HG03521 (cell line): ENCODE results near the gene OSBPL5.
"Not testable (repeated sequence)": the region's sequence is repeated elsewhere in the genome, so short reads cannot be mapped to it uniquely, and the experiment has no call there.

Experiments
- ATAC-seq: cut with Tn5 transposase; IDR thresholded peaks from one replicate; pipeline ENCODE4 v1.9.1; 2021; ENCODE audit warnings: mild to moderate bottlenecking, moderate library complexity; ENCODE audit not compliant: unreplicated experiment

Gene OSBPL5

DNA sequence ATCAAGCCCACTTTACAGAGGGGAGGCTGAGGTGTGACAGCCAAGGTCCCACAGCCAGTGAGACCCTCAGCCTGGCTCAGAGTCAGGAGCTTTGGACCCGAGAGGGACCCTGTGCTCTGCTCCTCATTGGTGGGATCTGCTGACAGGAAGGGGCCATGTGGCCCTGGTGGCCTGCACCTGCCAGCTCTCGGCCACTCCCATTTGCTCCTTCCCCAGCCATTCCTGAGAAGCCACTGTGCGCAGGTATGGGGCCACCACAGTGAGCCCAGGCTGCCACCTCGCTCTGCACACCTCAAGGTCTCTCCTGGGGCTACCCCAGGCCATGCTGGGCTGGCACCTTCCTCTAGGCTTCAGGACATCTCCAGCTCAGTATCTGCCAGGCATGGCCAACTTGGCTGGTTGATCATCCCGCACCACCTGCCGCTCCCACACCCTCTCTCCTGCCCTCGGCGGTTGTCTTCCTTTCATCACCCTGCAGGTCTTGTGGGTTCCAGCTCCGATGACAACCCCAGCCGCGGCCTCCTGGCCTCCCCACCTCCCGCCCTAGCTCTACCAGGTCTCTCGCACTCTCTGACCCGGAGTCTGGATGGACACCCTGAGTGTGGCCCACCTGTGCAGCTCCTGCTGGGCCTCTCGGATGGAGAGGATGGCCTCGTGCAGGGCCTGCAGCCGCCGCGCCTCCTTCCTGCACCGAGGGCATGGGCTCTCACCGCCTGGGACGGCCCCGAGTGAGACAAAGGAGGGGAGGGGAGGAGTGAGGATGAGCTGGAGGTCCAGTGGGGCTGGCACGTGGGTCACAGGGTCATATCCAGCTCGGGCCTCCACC, 75.7 kb downstream of the OSBPL5 start:
- no peak for ATAC-seq

DNA sequence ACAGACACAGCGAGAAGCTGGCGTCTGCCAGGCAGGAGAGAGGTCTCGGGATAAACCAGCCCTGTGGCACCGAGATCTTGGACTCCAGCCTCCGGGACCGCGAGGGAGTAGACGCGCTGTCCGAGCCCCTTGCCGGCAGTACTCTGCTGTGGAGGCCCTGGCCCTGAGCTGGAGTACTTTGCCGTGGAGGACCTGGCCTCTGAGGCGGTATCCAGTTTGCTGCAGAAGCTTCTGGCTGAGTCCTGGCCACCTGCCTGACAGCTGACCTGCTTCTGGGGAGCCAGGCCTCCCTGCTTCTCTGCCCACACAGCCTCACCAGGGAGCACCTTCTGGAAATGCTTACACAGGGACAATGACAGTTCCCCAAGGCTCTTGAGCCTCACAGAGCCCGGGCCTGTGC, 76.3 kb downstream of the OSBPL5 start:
- no peak for ATAC-seq

DNA sequence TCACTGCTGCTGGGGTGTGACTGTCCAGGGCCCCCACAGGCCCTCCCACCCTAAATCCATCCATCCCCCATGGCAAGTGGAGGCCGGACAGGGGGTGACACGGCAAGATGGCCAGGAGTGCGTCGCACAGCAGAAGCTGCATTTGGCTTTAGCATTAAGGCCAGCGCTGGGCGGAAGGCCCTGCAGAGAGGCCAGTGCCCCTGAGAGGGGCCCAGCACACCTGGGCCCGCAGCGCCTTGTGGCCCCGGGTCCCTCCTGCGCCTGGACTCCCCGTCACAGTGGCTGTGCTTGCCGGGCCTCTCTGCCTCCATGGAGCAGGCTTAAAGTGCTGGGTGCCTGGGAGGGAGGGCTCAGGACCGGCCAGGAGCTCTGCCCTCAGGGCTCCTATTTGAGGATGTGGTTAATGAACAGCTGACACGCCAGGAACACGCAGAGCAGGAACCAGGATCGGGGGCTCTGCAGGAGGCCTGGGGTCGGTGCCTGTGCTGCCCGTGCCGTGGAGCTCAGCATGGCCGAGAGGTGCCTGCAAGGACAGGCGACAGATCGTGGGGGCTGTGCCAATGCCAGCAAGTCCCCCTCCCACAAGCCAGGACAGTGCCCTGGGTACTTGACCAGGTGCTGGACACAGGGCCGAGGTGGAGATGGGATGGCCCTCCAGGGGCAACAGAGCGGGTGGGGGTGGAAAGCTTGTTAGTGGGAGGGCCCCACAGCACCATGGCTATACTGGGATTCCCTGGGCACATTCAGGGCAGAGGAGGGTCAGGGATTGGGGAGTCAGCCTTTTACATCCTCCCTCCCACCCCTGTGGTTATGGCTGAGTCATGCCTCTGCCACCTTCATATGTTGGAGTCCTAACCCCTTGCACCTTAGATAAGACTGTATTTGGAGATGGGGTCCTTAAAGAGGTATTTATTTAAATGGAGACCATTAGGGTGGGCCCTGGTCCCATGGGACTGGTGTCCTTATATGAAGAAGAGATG, 77.0 kb downstream of the OSBPL5 start:
- ATAC-seq = no peak

DNA sequence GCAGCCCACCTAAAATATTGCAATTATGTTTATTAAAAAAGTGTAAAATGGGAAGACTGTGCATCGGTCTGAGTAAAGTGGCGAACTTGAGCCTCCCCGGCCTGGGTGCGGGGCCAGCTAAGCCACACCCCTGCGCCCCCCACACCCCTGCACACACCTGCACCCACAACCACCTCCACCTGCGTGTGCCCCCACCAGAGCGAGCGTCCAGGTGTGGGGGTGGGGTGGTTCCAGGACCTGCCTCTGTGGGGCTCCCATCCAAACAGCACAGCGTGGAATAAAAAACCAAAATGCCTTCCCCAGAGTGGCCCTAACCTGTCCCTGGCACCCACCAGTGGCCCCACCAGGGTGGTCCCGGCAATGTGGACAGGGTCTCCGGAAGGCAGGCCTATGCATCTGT, 77.7 kb downstream of the OSBPL5 start:
- no peak for ATAC-seq

- no peak for ATAC-seq
Observed at GRCh38 chr11:3086671-3087150, 78.4 kb downstream of the OSBPL5 start.

DNA sequence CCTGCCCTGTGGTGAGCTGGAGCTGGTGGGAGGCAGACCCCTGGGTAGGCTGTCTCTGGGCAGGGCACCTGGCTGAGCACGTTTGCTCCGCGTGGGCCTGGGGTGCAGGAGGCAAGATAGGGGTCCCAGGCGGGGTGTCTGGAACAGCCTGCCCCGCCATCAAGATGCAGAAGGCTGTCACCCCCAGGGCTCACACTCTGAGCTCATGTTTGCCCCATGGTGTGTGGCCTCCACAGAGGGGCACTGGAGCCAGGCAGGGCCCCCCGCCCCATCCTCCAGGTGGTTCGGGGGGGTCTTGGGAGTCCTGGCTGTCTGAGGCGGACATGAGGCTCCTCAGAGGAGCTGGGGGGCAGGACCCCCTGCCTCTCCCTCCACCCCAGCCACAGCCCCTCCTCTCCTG, 79.0 kb downstream of the OSBPL5 start:
- ATAC-seq = no peak

GRCh38 chr11:3085052-3085451, 80.1 kb downstream of the OSBPL5 start:
- no peak for ATAC-seq

GRCh38 chr11:3083321-3083720, 81.8 kb downstream of the OSBPL5 start:
- ATAC-seq = no peak

DNA sequence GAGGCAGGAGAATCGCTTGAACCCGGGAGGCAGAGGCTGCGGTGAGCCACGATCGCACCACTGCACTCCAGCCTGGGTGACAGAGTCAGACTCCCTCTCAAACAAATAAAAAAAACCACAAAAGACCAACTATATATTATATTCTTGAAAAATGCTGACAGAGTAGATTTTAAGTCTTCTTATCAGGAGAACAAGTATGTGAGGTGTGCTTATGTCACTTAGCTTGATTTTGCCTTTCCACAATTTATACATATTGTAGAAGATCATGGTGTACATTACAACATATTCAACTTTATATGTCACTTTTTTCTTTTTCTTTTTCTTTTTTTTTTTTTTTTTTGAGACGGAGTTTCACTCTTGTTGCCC, 83.7 kb downstream of the OSBPL5 start:
- ATAC-seq = no peak

DNA sequence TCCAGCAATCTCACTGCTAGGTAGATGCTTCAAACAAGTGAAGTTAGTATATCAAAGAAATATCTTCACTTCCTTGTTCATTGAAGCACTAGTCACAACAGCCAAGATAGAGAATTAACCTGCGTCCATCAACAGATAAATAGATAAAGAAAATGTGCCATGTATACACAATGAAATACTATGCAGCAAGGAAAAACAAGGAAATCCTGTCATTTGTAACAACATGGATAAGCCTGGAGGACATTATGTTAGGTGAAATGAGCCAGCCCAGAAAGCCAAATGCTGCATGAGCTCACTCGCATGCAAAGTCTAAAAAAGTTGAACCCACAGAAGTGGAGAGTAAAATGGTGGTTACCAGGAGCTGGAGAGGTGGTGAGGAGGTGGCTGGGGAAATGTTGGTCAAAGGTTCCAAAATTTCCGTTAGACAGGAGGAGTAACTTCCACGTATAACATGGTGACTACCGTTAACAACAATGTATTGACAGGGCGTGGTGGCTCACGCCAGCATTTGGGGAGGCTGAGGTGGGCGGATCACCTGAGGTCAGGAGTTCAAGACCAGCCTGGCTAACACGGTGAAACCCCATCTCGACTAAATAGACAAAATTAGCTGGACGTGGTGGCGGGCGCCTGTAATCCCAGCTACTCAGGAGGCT, 84.3 kb downstream of the OSBPL5 start:
- ATAC-seq = no peak

- ATAC-seq = no peak
Observed at GRCh38 chr11:3080104-3080503, 85.0 kb downstream of the OSBPL5 start.

- no peak for ATAC-seq
Observed at GRCh38 chr11:3077846-3078440, 87.2 kb downstream of the OSBPL5 start.

GRCh38 chr11:3077189-3077836, 87.8 kb downstream of the OSBPL5 start:
- ATAC-seq = no peak

- no peak for ATAC-seq
Observed at GRCh38 chr11:3074912-3075589, 90.1 kb downstream of the OSBPL5 start.

DNA sequence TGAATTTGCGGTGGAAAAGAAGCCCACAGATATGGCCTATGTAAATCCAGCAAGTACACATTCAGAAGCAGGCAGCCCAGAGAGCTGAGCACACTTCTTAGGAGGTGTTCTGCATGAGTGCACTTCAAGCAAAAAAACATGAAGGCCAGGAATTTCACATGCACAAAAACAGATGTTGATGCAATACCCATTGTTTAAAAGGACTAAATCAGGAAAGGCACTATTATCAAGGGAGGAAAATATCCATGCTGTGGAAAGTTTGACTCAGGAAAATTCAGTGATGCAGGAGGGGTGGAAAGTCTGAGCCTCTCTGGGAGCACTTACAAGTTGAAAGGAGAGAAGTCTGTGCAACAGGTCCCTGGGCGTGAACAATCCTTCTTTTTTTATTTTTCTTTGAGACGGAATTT, 92.1 kb downstream of the OSBPL5 start:
- no peak for ATAC-seq

- ATAC-seq = no peak
Observed at GRCh38 chr11:3069425-3069824, 95.7 kb downstream of the OSBPL5 start.

DNA sequence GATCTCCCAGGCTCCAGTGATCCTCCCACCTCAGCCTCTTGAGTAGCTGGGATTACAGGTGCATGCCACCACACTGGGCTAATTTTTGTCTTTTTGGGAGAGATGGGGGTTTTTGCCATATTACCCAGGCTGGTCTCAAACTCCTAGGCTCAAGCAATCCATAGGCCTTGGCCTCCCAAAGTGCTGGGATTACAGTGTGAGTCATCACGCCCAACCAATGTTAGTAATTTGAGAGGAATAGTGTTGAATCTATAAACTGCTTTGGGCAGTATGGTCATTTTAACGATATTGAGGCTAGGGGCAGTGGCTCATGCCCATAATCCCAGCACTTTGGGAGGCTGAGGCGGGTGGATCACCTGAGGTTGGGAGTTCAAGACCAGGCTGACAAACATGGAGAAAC, 98.8 kb downstream of the OSBPL5 start:
- ATAC-seq = not testable (repeated sequence)

GRCh38 chr11:3064709-3065108, 100.4 kb downstream of the OSBPL5 start:
- ATAC-seq = not testable (repeated sequence)

DNA sequence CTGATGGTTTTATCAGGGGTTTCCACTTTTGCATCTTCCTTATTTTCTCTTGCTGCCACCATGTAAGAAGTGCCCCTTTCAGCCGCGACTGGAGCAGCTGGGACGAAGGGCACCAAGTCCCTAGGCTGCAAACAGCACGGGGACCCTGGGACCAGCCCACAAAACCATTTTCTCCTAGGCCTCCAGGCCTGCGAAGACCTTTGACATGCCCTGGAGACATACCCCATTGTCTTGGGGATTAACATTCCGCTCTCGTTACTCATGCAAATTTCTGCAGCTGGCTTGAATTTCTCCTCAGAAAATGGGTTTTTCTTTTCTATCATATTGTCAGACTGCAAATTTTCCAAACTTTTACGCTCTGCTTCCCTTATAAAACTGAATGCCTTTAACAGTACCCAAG, 101.2 kb downstream of the OSBPL5 start:
- ATAC-seq = not testable (repeated sequence)

- not testable (repeated sequence) for ATAC-seq
Observed at GRCh38 chr11:3063432-3063831, 101.7 kb downstream of the OSBPL5 start.
